ENCODE data around the gene DYSF. TPM values are rescaled to one million over a fixed set of nuclear protein-coding genes. Genes with fewer than 3 reads are reported as not detected.

DYSF gene
- polyA plus RNA-seq (0.04 TPM in 1 of 2 replicates, not detected in the other), polyA minus RNA-seq (under 0.01 and 0.35 TPM in 2 replicates)

- Histone ChIP-seq H3F3A (ENCODE audit: insufficient read depth, low read length, poor library complexity, severe bottlenecking) (no peaks in the 10 kb centered on the region), H3K79me2 (replicated peaks; ENCODE audit: insufficient read depth, low read length) (no peaks in the 10 kb centered on the region), H3K9me2 (ENCODE audit: insufficient read depth, low read length) (no peaks in the 10 kb centered on the region), H3K4me3 (ENCODE audit: low read length) (peak within 1 kb of the TSS; percentile 61), H3K4me2 (ENCODE audit: low read length) (no peak within 1 kb of the TSS), H3K36me3 (ENCODE audit: insufficient read depth, low read length) (no peaks in the 10 kb centered on the region), H3K27me3 (ENCODE audit: insufficient read depth, low read depth, low read length) (peaks cover 39% of the 10 kb centered on the region), H4K20me1 (ENCODE audit: insufficient read depth) (no peaks in the 10 kb centered on the region), H2AFZ (ENCODE audit: low read depth, low read length) (no peak within 1 kb of the TSS), H3K27ac (ENCODE audit: low read length) (no peak within 1 kb of the TSS), H3K9ac (ENCODE audit: low read length) (no peak within 1 kb of the TSS), H3K9me3 (ENCODE audit: low read length) (no peaks in the 10 kb centered on the region)
- TF ChIP-seq SMC3 (conservative IDR thresholded peaks at IDR 0.05; ENCODE audit: poor library complexity) = no peak
Observed at GRCh38 chr2:71453404-71454220, at the start of gene DYSF. DYSF (plus strand) TSS chr2:71453561.

GRCh38 chr2:71409611-71410010 is 43.8 kb upstream of the DYSF start:
- Histone ChIP-seq H3K27me3 (ENCODE audit: insufficient read depth, low read depth, low read length) (no peaks in the 10 kb centered on the region), H4K20me1 (ENCODE audit: insufficient read depth) (no peaks in the 10 kb centered on the region), H3K27ac (ENCODE audit: low read length) (no peak overlapping the region), H3K9ac (ENCODE audit: low read length) (no peak overlapping the region), H3K4me3 (ENCODE audit: low read length) (no peak overlapping the region), H3F3A (ENCODE audit: insufficient read depth, low read length, poor library complexity, severe bottlenecking) (no peaks in the 10 kb centered on the region), H3K9me2 (ENCODE audit: insufficient read depth, low read length) (no peaks in the 10 kb centered on the region), H3K79me2 (replicated peaks; ENCODE audit: insufficient read depth, low read length) (no peaks in the 10 kb centered on the region), H3K36me3 (ENCODE audit: insufficient read depth, low read length) (peaks cover 17% of the 10 kb centered on the region), H2AFZ (ENCODE audit: low read depth, low read length) (no peak overlapping the region), H3K4me2 (ENCODE audit: low read length) (no peak overlapping the region), H3K9me3 (ENCODE audit: low read length) (no peaks in the 10 kb centered on the region)
- TF ChIP-seq RAD21 (conservative IDR thresholded peaks at IDR 0.05) (no peak), REST (IDR thresholded peaks at IDR 0.05; ENCODE audit: borderline replicate concordance) (no peak), CTCF (IDR thresholded peaks at IDR 0.05; ENCODE audit: poor library complexity, severe bottlenecking) (no peak), TAF1 (IDR thresholded peaks at IDR 0.05; ENCODE audit: low read depth) (no peak), EP300 (conservative IDR thresholded peaks at IDR 0.05; ENCODE audit: poor library complexity, severe bottlenecking) (no peak), POLR2AphosphoS5 (IDR thresholded peaks at IDR 0.05) (no peak), SMC3 (conservative IDR thresholded peaks at IDR 0.05; ENCODE audit: poor library complexity) (no peak), MXI1 (conservative IDR thresholded peaks at IDR 0.05; ENCODE audit: poor library complexity, severe bottlenecking) (no peak), EZH2 (IDR thresholded peaks at IDR 0.05; ENCODE audit: borderline replicate concordance, insufficient read depth, low read length, poor library complexity, severe bottlenecking) (no peak)

Measured in neural cell (in vitro differentiated cells).